BJ (cell line): ENCODE results near the gene CNTN1. TPM values are rescaled to one million over a fixed set of nuclear protein-coding genes. Genes with fewer than 3 reads are reported as not detected.

Experiments
- CTCF ChIA-PET: fragments of 350-600 bp; formaldehyde crosslinking; extraction: SDS; loops from one replicate; lab custom pipeline; 2021; ENCODE audit warnings: antibody characterized with exemption, inconsistent platforms; lab: Yijun Ruan, JAX
- POLR2A ChIA-PET: fragments of 300-600 bp; sonication (Branson Sonifier 250); formaldehyde crosslinking; extraction: SDS; loops from one replicate; lab custom pipeline; 2021; ENCODE audit warnings: antibody characterized with exemption; lab: Charles Lee
- DNase-seq: peaks from one replicate; pipeline ENCODE4 v3.0.0-alpha.2; 2011; ENCODE audit warnings: low read depth
- H3K27me3 ChIP-seq: 2 replicates; pipeline ENCODE4 v1.6.0; 2011; ENCODE audit warnings: low read length; ENCODE audit not compliant: control insufficient read depth, insufficient read depth
- H3K36me3 ChIP-seq: 2 replicates; pipeline ENCODE4 v1.5.1; 2011; ENCODE audit warnings: low read length; ENCODE audit not compliant: control insufficient read depth, insufficient read depth
- H3K4me3 ChIP-seq: 2 replicates; pipeline ENCODE4 v1.5.1; 2011; ENCODE audit warnings: low read depth, mild to moderate bottlenecking, control low read depth, low read length
- polyA plus RNA-seq: library from polyadenylated mRNA; depleted of rRNA; stranded (reverse); fragments of >200 nt; gene quantifications from 2 replicates; pipeline ENCODE4 v1.2.3, GENCODE V29; 2011
- TF ChIP-seq, protein P1 (sequence below): IDR thresholded peaks from 2 replicates; pipeline ENCODE4 v1.5.1; 2011; ENCODE audit warnings: low read depth, mild to moderate bottlenecking, control low read depth, inconsistent platforms, low read length, moderate library complexity; ENCODE audit not compliant: insufficient read depth

CNTN1 gene
- polyA plus RNA-seq, 1 experiment: 0.40 TPM

DNA sequence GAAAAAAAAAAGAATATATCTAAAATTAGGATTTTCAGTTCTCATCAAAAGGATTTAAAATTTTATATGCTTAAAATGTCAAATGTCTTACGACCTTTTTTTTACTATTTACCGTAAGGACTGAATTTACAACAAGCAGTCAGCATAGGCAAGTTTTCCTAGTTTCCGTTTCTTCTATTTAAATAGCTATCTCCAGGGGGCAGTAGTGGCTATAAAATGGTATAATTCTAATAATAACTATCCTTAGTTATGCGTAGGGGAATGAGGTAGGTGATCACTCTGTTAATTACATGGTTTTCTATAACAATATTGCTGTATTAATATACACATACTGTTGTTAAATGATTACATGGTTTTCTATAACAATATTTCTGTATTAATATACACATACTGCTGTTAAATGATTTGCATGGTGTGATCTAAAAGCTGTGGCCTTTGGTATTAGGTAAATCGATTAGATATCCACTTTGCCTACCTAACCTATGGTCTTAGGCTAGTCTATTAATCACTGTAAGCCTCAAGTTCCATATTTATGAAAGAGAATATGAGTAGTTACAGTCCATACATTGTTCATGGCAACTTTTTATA lies 278.2 kb downstream of the CNTN1 start:
- Histone ChIP-seq H3K27me3 (no peaks in the 10 kb centered on the region), H3K36me3 (no peaks in the 10 kb centered on the region), H3K4me3 (no peak overlapping the region)
- ChIA-PET POLR2A (no interaction called here), CTCF (interaction anchor here (0.6 kb wide), 1 partner anchor 586 kb away, joined by 5 read pairs; no protein-coding TSS in a partner anchor)
- TF ChIP-seq, protein P1, sequence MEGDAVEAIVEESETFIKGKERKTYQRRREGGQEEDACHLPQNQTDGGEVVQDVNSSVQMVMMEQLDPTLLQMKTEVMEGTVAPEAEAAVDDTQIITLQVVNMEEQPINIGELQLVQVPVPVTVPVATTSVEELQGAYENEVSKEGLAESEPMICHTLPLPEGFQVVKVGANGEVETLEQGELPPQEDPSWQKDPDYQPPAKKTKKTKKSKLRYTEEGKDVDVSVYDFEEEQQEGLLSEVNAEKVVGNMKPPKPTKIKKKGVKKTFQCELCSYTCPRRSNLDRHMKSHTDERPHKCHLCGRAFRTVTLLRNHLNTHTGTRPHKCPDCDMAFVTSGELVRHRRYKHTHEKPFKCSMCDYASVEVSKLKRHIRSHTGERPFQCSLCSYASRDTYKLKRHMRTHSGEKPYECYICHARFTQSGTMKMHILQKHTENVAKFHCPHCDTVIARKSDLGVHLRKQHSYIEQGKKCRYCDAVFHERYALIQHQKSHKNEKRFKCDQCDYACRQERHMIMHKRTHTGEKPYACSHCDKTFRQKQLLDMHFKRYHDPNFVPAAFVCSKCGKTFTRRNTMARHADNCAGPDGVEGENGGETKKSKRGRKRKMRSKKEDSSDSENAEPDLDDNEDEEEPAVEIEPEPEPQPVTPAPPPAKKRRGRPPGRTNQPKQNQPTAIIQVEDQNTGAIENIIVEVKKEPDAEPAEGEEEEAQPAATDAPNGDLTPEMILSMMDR: no peak
- no peak for DNase-seq

DNA sequence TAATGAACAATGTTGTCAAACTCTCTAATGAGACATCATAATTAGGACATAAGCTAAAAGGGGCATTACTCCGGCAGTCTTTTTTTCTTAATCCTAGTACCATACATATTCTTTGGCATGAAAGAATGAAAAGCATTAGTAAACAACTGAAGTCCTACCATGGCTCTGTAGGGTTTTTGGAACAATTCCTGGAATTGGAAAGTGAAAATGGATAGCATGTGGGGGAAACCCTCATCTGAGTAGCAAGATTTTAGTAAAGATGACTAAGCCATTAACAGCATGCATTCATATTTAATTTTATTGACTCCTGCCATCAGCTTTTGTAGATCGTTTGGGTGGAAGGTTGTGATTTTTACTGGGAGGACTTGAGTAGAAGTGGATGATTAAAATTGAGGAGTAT lies 279.7 kb downstream of the CNTN1 start:
- CTCF ChIA-PET: no interaction called here

DNA sequence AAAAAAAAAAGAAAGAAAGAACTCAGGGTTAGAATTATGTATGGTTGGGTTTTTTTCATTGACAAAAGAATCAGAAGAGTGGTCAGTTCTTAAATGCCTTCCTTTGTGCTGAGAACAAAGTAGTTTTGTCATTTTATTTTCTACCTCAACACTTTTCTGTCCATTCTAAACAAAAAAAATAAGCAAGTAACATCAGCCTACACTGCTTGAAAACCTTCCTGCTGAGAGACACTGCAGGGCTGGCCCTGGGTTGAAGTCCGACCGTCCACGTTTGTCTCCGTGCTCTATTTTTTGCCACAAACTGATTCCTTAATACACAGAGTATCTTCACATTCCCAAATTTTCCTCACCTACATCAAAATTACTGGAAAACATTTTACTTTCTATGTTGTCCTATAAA lies 284.3 kb downstream of the CNTN1 start:
- ChIA-PET POLR2A (no interaction called here), CTCF (no interaction called here)
- no peaks in the 10 kb centered on the region for H3K27me3 ChIP-seq
- no peak overlapping the region for H3K4me3 ChIP-seq
- H3K36me3 ChIP-seq: no peaks in the 10 kb centered on the region
- DNase-seq: no peak
- TF ChIP-seq, protein P1: no peak

More for the DNA sequence above, 279.7 kb downstream of the CNTN1 start:
- no peak overlapping the region for H3K4me3 ChIP-seq
- H3K27me3 ChIP-seq: no peaks in the 10 kb centered on the region
- TF ChIP-seq, protein P1: no peak
- POLR2A ChIA-PET: no interaction called here
- H3K36me3 ChIP-seq: no peaks in the 10 kb centered on the region
- DNase-seq: no peak

DNA sequence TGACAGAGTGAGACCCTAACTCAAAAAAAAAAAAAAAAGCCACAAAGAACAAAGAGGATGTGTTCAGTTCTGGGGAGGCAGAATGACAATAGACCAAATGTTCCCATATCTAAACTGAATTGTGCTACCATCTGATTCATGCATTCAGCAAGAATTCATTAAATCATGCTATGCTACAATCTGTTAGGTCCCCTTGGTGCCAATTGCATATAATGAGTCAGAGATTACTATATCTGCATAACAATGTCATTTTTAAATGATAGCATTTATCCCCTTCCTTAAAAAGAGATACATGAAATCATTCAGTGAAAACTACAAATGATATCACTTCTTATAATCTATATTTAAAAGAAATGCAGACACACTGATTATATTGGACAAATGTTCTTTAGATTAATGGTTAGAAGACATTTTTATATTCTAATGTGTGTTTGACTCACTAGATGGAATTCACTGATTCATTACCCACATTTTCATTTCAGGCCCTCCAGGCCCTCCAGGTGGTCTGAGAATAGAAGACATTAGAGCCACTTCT lies 288.3 kb downstream of the CNTN1 start:
- TF ChIP-seq, protein P1: no peak
- POLR2A ChIA-PET: no interaction called here
- Histone ChIP-seq H3K4me3 (no peak overlapping the region), H3K27me3 (no peaks in the 10 kb centered on the region), H3K36me3 (no peaks in the 10 kb centered on the region)
- CTCF ChIA-PET: no interaction called here
- no peak for DNase-seq

DNA sequence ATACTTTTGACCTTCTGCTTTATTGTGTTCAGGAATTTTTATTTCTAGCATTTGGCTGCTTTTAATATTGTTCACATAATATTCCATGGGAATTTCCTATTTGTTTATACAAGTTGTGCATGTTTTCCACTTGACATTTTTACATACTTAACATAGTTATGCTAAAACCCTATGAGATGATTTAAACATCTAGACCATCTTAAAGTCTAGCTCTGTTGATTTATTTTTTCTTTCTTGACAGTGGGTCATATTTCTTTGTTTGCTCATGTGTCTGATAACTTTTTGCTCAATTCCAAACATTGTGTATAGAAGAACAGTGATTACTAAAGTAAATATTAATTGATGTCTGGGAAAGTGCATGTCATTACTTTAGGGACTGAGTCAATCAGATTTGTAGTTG lies 293.8 kb downstream of the CNTN1 start:
- POLR2A ChIA-PET: no interaction called here

More for the DNA sequence above, 293.8 kb downstream of the CNTN1 start:
- CTCF ChIA-PET: no interaction called here
- no peaks in the 10 kb centered on the region for H3K27me3 ChIP-seq
- H3K36me3 ChIP-seq: no peaks in the 10 kb centered on the region
- H3K4me3 ChIP-seq: no peak overlapping the region
- TF ChIP-seq, protein P1: no peak
- no peak for DNase-seq
